Measurements from ENCODE around the gene HTR3D. TPM values are rescaled to one million over a fixed set of nuclear protein-coding genes. Genes with fewer than 3 reads are reported as not detected.
"Not testable (repeated sequence)": the region's sequence is repeated elsewhere in the genome, so short reads cannot be mapped to it uniquely, and the experiment has no call there.

HTR3D gene
- total and polyA plus RNA-seq, 10 of the 15 experiments (the other 5 are each of a cell fraction or from before 2014, with no cell fraction given) = not detected

GRCh38 chr3:184007143-184007813 lies 24.3 kb upstream of the HTR3D start:
- H3K9me3 ChIP-seq (replicated peaks; ENCODE audit: control insufficient read depth, insufficient read depth, low read length); H3K36me3 ChIP-seq (ENCODE audit: control insufficient read depth in 2 of 2, insufficient read depth in 2 of 2, low read length in 1 of 2); ATAC-seq; H3K4me2 ChIP-seq (ENCODE audit: control insufficient read depth, insufficient read depth); H3K27ac ChIP-seq (ENCODE audit: control insufficient read depth, insufficient read depth); H3K9ac ChIP-seq (ENCODE audit: control insufficient read depth, insufficient read depth, low read length); DNase-seq (ENCODE audit: low read depth, low spot score); BruUV-seq (replicated peaks); H3K27me3 ChIP-seq (replicated peaks in 1 of 2; ENCODE audit: control insufficient read depth in 2 of 2, insufficient read depth in 2 of 2, low read length in 1 of 2); H3K79me2 ChIP-seq (ENCODE audit: control insufficient read depth, insufficient read depth, low read length); H2AFZ ChIP-seq (ENCODE audit: control insufficient read depth, low read depth, low read length); in situ Hi-C loops (cut with MboI); H4K20me1 ChIP-seq (ENCODE audit: control insufficient read depth, insufficient read depth); H3K4me3 ChIP-seq; FAIRE-seq; intact Hi-C loops (cut with micrococcal nuclease; ENCODE audit: unreplicated experiment): not testable (repeated sequence)
- ChIA-PET CTCF (interaction anchor here (0.8 to 3.5 kb wide), 6 partner anchors 8 to 114 kb away, joined by 3 to 33 read pairs (median 12); partner anchors contain the start of gene ABCC5), RAD21 (ENCODE audit: unreplicated experiment) (interaction anchor here (0.7 to 2.4 kb wide), 4 partner anchors 8 to 92 kb away, joined by 3 to 10 read pairs (median 6); partner anchors contain the start of gene ABCC5), SMC1A (ENCODE audit: uncharacterized antibody, unreplicated experiment) (interaction anchor here (0.6 to 3.0 kb wide), 7 partner anchors 9 to 282 kb away, joined by 3 to 11 read pairs (median 3); partner anchors contain the start of gene ABCC5), POLR2A (interaction anchor here (0.6 to 1.7 kb wide), 2 partner anchors 10 to 730 kb away, joined by 3 to 7 read pairs; no protein-coding TSS in a partner anchor)
- peaks cover 12% of the 10 kb centered on the region for H3K4me1 ChIP-seq (ENCODE audit: control insufficient read depth, insufficient read depth, low read length)
- 82% methylated on average over 11 of the region's 11 CpGs for WGBS (ENCODE audit: insufficient coverage, insufficient replicate concordance, low lambda C conversion rate, missing lambda C conversion rate)
- TF ChIP-seq IKZF2 (IDR thresholded peaks at IDR 0.05) (0 out of 4 replicates have a peak, but pooled peaks of 1 of the 2 experiments have one; percentile 16), IKZF1 (conservative IDR thresholded peaks at IDR 0.05) (0 out of 2 replicates have a peak, but pooled peaks have one; percentile 4)

GRCh38 chr3:184008161-184008560 lies 23.4 kb upstream of the HTR3D start:
- no TSS peak for BruUV-seq (replicated peaks)
- in situ Hi-C loops (cut with MboI) = no loop called here
- no peaks in the 10 kb centered on the region for H3K36me3 ChIP-seq (ENCODE audit: control insufficient read depth in 2 of 2, insufficient read depth in 2 of 2, low read length in 1 of 2)
- no peak overlapping the region for H3K27ac ChIP-seq (ENCODE audit: control insufficient read depth, insufficient read depth)
- ChIA-PET RAD21 (ENCODE audit: unreplicated experiment) (interaction anchor here (2.4 kb wide), 1 partner anchor 10 kb away, joined by 10 read pairs; the partner anchor contains the start of gene ABCC5), CTCF (interaction anchor here (1.9 to 3.5 kb wide), 4 partner anchors 7 to 112 kb away, joined by 4 to 33 read pairs (median 20); partner anchors contain the start of gene ABCC5), SMC1A (ENCODE audit: uncharacterized antibody, unreplicated experiment) (interaction anchor here (0.8 to 3.0 kb wide), 3 partner anchors 8 to 13 kb away, joined by 3 to 10 read pairs (median 3); partner anchors contain the start of gene ABCC5), POLR2A (interaction anchor here (1.7 kb wide), 1 partner anchor 10 kb away, joined by 7 read pairs; no protein-coding TSS in a partner anchor)
- TF ChIP-seq CEBPZ (IDR thresholded peaks at IDR 0.05; ENCODE audit: low read depth, low read length) (no peak), BCL11A (IDR thresholded peaks at IDR 0.05; ENCODE audit: low read depth, low read length) (no peak)
- ATAC-seq = no peak
- H3K4me3 ChIP-seq = no peak overlapping the region
- no peak overlapping the region for H3K4me2 ChIP-seq (ENCODE audit: control insufficient read depth, insufficient read depth)
- no peaks in the 10 kb centered on the region for H3K27me3 ChIP-seq (replicated peaks in 1 of 2; ENCODE audit: control insufficient read depth in 2 of 2, insufficient read depth in 2 of 2, low read length in 1 of 2)
- peaks cover 12% of the 10 kb centered on the region for H3K4me1 ChIP-seq (ENCODE audit: control insufficient read depth, insufficient read depth, low read length)
- no peaks in the 10 kb centered on the region for H3K79me2 ChIP-seq (ENCODE audit: control insufficient read depth, insufficient read depth, low read length)
- WGBS (ENCODE audit: insufficient coverage, insufficient replicate concordance, low lambda C conversion rate, missing lambda C conversion rate) = 31% methylated on average over 3 of the region's 3 CpGs
- no peaks in the 10 kb centered on the region for H3K9me3 ChIP-seq (replicated peaks; ENCODE audit: control insufficient read depth, insufficient read depth, low read length)
- H4K20me1 ChIP-seq (ENCODE audit: control insufficient read depth, insufficient read depth) = no peaks in the 10 kb centered on the region
- intact Hi-C loops (cut with micrococcal nuclease; ENCODE audit: unreplicated experiment) = no loop called here
- H3K9ac ChIP-seq (ENCODE audit: control insufficient read depth, insufficient read depth, low read length) = no peak overlapping the region
- FAIRE-seq = no peak
- no peak for DNase-seq (ENCODE audit: low read depth, low spot score)
- H2AFZ ChIP-seq (ENCODE audit: control insufficient read depth, low read depth, low read length) = no peak overlapping the region
